Measurements from ENCODE around the gene AGBL5.

GRCh38 chr2:27115519-27115918 lies 64.1 kb downstream of the AGBL5 start:
- TF ChIP-seq CTCF (IDR thresholded peaks at IDR 0.05) (no peak), ZFX (IDR thresholded peaks at IDR 0.05; ENCODE audit: borderline replicate concordance) (no peak)

All from 22Rv1 (cell line).